ENCODE results near the gene RPL36. TPM values are rescaled to one million over a fixed set of nuclear protein-coding genes. Genes with fewer than 3 reads are reported as not detected.

The RPL36 gene
- total and polyA plus RNA-seq, 2 donors (not counting 3 experiments of a cell fraction or from before 2014, with no cell fraction given), result 1,033 to 1,084 TPM

GRCh38 chr19:5718579-5719273 lies 28.6 kb downstream of the RPL36 start:
- FAIRE-seq, result peak; percentile 52
- H3K4me1 ChIP-seq (ENCODE audit: control insufficient read depth, extremely low read depth, insufficient read depth, low read length), result peaks cover 15% of the 10 kb centered on the region
- intact Hi-C loops (cut with micrococcal nuclease), result no loop called here
- no peak overlapping the region for H2AFZ ChIP-seq (ENCODE audit: low read depth, low read length)
- no peaks in the 10 kb centered on the region for H3K9me1 ChIP-seq (replicated peaks; ENCODE audit: control insufficient read depth, extremely low read depth, insufficient read depth, low read length)
- TSS peak; percentile 99 for BruUV-seq (replicated peaks)
- peak overlapping the region; percentile 85 for H3K27ac ChIP-seq (ENCODE audit: insufficient read depth, low read depth, low read length)
- H3K27me3 ChIP-seq (ENCODE audit: control insufficient read depth in 2 of 2, insufficient read depth in 2 of 2, low read length in 2 of 2), result no peaks in the 10 kb centered on the region
- dilution Hi-C loops (cut with MboI; ENCODE audit: extremely low pct_ligation_motif_present, low sequenced_read_pairs), result no loop called here
- no peaks in the 10 kb centered on the region for H4K20me1 ChIP-seq (replicated peaks; ENCODE audit: control insufficient read depth, extremely low read depth, insufficient read depth, low read length)
- TF ChIP-seq JUN (IDR thresholded peaks at IDR 0.05; ENCODE audit: borderline replicate concordance, insufficient read depth, insufficient read length, low read depth), result peak; percentile 36
- no peak for TF ChIP-seq POLR2A (IDR thresholded peaks at IDR 0.05; ENCODE audit: low read depth, low read length)
- peaks cover 48% of the 10 kb centered on the region for H3K79me2 ChIP-seq (ENCODE audit: control insufficient read depth, insufficient read depth, low read length)
- ChIA-PET CTCF (interaction anchor here (1.2 to 1.4 kb wide), 2 partner anchors 27 to 29 kb away, joined by 3 to 6 read pairs; partner anchors contain the start of gene RPL36), POLR2A (interaction anchor here (0.6 kb wide), 1 partner anchor 63 kb away, joined by 3 read pairs; no protein-coding TSS in a partner anchor)
- H3K36me3 ChIP-seq (ENCODE audit: control insufficient read depth in 2 of 2, extremely low read depth in 1 of 2, insufficient read depth in 2 of 2, low read length in 2 of 2), result no peaks in the 10 kb centered on the region
- DNase-seq (ENCODE audit: low read depth, low spot score), result peak; percentile 67
- H3K9ac ChIP-seq (replicated peaks; ENCODE audit: extremely low read depth, insufficient read depth, low read length), result peak overlapping the region; percentile 81
- H3K4me3 ChIP-seq (replicated peaks in 1 of 3; ENCODE audit: insufficient read depth in 1 of 3, low read depth in 1 of 3, low read length in 3 of 3), result peak overlapping the region; percentile 52 to 79 (median 75)
- H3K4me2 ChIP-seq (ENCODE audit: insufficient read depth, low read length), result peak overlapping the region; percentile 91
- no peaks in the 10 kb centered on the region for H3K9me3 ChIP-seq (replicated peaks; ENCODE audit: control insufficient read depth, insufficient read depth, low read length)

- Histone ChIP-seq H4K20me1 (replicated peaks; ENCODE audit: control insufficient read depth, extremely low read depth, insufficient read depth, low read length) (no peaks in the 10 kb centered on the region), H3K9ac (replicated peaks; ENCODE audit: extremely low read depth, insufficient read depth, low read length) (peak overlapping the region; percentile 81), H3K4me1 (ENCODE audit: control insufficient read depth, extremely low read depth, insufficient read depth, low read length) (peaks cover 15% of the 10 kb centered on the region), H3K9me1 (replicated peaks; ENCODE audit: control insufficient read depth, extremely low read depth, insufficient read depth, low read length) (no peaks in the 10 kb centered on the region), H3K9me3 (replicated peaks; ENCODE audit: control insufficient read depth, insufficient read depth, low read length) (no peaks in the 10 kb centered on the region), H2AFZ (ENCODE audit: low read depth, low read length) (no peak overlapping the region), H3K4me2 (ENCODE audit: insufficient read depth, low read length) (peak overlapping the region; percentile 91), H3K27ac (ENCODE audit: insufficient read depth, low read depth, low read length) (peak overlapping the region; percentile 85), H3K4me3 (replicated peaks in 1 of 3; ENCODE audit: insufficient read depth in 1 of 3, low read depth in 1 of 3, low read length in 3 of 3) (peak overlapping the region; percentile 52 to 79 (median 75)), H3K79me2 (ENCODE audit: control insufficient read depth, insufficient read depth, low read length) (peaks cover 44% of the 10 kb centered on the region), H3K36me3 (ENCODE audit: control insufficient read depth in 2 of 2, extremely low read depth in 1 of 2, insufficient read depth in 2 of 2, low read length in 2 of 2) (no peaks in the 10 kb centered on the region), H3K27me3 (ENCODE audit: control insufficient read depth in 2 of 2, insufficient read depth in 2 of 2, low read length in 2 of 2) (no peaks in the 10 kb centered on the region)
- TF ChIP-seq MYC (IDR thresholded peaks at IDR 0.05; ENCODE audit: low read depth, low read length), result no peak
- no peak for TF ChIP-seq POLR2AphosphoS5 (IDR thresholded peaks at IDR 0.05; ENCODE audit: insufficient read depth, low read depth, low read length)
- TF ChIP-seq POLR2A (IDR thresholded peaks at IDR 0.05; ENCODE audit: low read depth, low read length), result no peak
- TF ChIP-seq JUN (IDR thresholded peaks at IDR 0.05; ENCODE audit: borderline replicate concordance, insufficient read depth, insufficient read length, low read depth), result no peak
- TF ChIP-seq MAX (IDR thresholded peaks at IDR 0.05; ENCODE audit: insufficient read depth, insufficient read length), result no peak
- no peak for TF ChIP-seq FOS (IDR thresholded peaks at IDR 0.05; ENCODE audit: borderline replicate concordance, insufficient read depth, low read length)
- TF ChIP-seq CTCF (IDR thresholded peaks at IDR 0.05; ENCODE audit: extremely low read depth in 1 of 2, insufficient read depth in 1 of 2, low read depth in 1 of 2, low read length in 2 of 2), result no peak
- peak; percentile 70 for FAIRE-seq
- ChIA-PET CTCF (interaction anchor here (1.0 to 2.1 kb wide), 10 partner anchors 9 to 184 kb away, joined by 3 to 11 read pairs (median 4); partner anchors contain the start of genes NDUFA11, RPL36, SAFB and SAFB2), POLR2A (interaction anchor here (0.6 to 1.1 kb wide), 4 partner anchors 12 to 72 kb away, joined by 3 to 4 read pairs (median 3); partner anchors contain the start of gene DUS3L)
- dilution Hi-C loops (cut with MboI; ENCODE audit: extremely low pct_ligation_motif_present, low sequenced_read_pairs), result no loop called here
- peak; percentile 40 for DNase-seq (ENCODE audit: low read depth, low spot score)
- intact Hi-C loops (cut with micrococcal nuclease), result no loop called here
- TSS peak; percentile 57 for BruUV-seq (replicated peaks)
Observed at GRCh38 chr19:5719274-5719960, 29.3 kb downstream of the RPL36 start.
